GM12874 (cell line): ENCODE data around the gene ARMC6.
A peak's percentile ranks its signal among the peaks of the same experiment; 100 is the strongest.

ENCODE experiments used
- TF ChIP-seq, protein P1 (sequence below): IDR thresholded peaks from 2 replicates; pipeline ENCODE4 v1.5.1; 2011; ENCODE audit warnings: low read depth, mild to moderate bottlenecking, control low read depth, low read length, moderate library complexity; ENCODE audit not compliant: insufficient read depth

Gene ARMC6

DNA sequence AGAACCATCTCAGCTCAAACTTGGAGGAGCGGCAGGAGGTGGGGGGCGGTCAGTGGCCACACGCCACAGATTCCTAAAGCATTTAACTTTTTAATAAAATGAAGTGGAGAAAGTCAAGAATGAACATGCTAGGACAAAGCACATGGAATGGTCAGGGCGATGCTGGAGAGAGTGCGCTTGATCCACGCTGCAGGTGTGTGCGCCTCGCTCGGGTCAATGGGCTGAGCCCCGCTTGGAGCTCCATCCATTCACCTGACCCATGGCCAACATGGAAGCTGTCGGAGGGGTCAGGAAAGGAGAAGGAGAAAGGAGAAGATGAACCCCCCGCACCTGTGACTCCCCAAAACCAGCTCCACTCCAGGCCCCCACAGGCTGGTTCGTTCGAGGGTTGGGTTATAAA, 41.9 kb upstream of the ARMC6 start:
- TF ChIP-seq, protein P1, sequence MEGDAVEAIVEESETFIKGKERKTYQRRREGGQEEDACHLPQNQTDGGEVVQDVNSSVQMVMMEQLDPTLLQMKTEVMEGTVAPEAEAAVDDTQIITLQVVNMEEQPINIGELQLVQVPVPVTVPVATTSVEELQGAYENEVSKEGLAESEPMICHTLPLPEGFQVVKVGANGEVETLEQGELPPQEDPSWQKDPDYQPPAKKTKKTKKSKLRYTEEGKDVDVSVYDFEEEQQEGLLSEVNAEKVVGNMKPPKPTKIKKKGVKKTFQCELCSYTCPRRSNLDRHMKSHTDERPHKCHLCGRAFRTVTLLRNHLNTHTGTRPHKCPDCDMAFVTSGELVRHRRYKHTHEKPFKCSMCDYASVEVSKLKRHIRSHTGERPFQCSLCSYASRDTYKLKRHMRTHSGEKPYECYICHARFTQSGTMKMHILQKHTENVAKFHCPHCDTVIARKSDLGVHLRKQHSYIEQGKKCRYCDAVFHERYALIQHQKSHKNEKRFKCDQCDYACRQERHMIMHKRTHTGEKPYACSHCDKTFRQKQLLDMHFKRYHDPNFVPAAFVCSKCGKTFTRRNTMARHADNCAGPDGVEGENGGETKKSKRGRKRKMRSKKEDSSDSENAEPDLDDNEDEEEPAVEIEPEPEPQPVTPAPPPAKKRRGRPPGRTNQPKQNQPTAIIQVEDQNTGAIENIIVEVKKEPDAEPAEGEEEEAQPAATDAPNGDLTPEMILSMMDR = no peak

DNA sequence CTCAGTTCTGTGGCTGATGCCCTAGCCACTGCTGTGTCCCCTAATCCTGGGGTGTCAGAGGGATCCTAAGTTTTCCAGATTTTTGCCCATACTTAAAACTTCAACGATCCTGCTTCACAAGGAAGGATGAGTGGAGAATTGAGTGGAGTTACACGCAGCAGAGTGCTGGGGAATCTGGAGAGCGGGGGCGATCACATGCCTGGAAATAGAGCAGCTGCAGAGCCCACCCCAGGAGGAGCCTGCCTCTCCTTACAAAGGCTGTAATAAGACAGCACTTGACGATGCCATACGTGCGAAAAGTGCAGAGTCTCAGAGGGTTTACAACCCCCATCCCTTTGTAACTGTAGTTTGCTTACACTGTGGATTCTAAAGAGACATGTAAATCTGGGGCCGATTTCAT, 40.7 kb upstream of the ARMC6 start:
- TF ChIP-seq, protein P1 = no peak

DNA sequence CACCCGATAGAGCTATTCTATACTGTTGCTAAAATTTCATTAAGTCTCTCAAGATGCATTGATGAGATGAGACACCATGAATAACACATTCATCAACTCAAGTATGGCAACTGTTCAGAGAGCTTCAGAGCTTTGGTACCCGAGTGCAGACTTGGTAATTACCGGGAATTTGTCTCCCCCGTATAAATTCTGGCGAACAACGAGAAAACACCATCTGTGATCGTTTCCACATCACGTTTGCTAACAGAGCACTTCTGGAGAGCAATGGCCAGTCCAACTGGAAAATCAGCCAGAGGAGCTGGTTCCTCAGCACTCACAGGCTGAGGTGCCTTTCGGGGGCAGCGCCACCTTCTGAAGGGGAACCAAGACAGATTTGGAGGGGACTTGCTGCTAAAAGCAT, 40.3 kb upstream of the ARMC6 start:
- TF ChIP-seq, protein P1 = no peak

DNA sequence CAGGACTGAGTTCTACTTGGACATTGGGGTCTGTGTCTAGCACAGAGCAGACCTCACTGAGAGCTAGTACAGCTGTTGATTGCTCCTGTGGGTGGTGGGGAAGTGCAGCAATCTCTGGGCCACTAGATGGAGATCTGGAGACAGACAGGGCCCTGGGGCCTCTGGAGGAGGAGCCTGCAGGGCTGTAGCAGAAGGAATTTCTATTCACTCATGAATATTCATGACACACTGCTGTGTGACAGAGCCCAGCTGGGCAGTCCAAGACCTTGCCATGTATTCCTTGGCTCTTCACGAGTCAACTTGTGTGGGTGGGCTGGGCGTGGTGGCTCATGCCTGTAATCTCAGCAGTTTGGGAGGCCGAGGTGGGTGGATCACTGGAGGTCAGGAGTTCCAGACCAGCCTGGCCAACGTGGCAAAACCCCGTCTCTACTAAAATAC, 37.6 kb upstream of the ARMC6 start:
- TF ChIP-seq, protein P1 = peak; percentile 44

DNA sequence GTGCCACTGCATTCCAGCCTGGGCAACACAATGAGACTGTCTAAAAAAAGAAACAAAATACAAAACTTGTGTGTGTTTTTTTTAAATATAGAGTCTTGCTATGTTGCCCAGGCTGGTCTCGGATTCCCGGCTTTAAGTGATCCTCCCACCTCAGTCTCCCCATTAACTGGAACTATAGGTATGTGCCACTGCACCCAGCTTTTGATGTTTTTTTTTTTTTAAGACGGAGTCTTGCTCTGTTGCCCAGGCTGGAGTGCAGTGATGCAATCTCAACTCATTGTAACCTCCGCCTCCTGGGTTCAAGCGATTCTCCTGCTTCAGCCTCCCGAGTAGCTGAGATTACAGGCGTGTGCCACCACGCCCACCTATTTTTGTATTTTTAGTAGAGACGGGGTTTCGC, 37.1 kb upstream of the ARMC6 start:
- TF ChIP-seq, protein P1 = no peak

DNA sequence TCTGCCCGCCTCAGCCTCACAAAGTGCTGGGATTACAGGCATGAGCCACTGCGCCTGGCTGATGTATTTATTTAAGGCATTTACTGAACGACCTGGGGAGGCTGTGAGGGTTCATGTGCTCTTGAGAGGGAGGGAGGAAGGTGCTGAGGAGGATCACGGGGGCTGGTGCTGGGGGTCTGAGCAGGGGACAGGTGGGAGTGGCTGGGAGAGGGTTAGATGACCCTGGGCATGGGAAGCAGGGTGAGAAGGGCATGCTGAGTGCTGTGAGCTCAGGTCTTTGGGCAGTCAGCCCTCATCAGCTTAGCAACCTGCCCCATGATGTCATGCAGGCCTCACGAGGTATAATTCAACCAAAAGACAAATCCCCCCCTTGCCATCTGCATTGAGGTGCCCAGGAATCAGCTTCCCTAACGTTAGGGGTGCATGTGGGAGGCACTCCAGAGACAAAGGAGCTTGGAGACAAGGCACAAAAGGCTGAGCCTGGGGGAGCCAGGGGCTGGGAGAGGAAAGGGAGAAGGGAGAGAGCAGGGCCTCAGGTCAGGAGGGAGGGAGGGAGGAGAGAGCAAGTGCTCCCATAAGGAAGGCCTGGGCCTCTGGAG, 36.5 kb upstream of the ARMC6 start:
- TF ChIP-seq, protein P1 = no peak

DNA sequence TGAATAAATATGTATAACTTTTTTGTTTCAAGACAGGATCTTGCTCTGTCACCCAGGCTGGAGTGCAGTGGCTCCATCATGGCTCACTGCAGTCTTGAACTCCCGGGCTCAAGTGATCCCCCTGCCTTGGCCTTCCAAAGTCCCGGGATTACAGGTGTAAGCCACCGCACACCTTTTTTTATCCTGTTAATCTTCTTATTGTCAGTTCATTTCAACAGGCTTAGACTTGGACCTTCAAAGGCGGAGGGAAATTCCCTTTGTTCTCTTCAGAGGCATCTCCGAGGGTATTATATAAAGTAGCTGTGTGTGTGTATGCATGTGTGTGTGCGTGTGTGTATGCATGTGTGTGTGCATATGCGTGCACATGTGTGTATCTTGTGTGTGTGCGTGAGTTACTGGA, 35.1 kb upstream of the ARMC6 start:
- TF ChIP-seq, protein P1 = no peak
